HEK293 (cell line): ENCODE data around the gene IFNG.

Experiments used
- CTCF ChIA-PET: fragments of 350-600 bp; formaldehyde crosslinking; extraction: SDS; loops from one replicate; lab custom pipeline; 2021; ENCODE audit warnings: antibody characterized with exemption; lab: Yijun Ruan, JAX
- POLR2A ChIA-PET: fragments of 300-600 bp; formaldehyde crosslinking; extraction: SDS; loops from one replicate; lab custom pipeline; 2020; ENCODE audit warnings: antibody characterized with exemption, inconsistent platforms; lab: Yijun Ruan, JAX
- H3K27ac ChIP-seq: fragments of 200-500 bp; sonication (Bioruptor generic); 2 replicates; pipeline ENCODE4 v1.5.1; 2014; ENCODE audit warnings: low read depth, low read length, control low read depth, inconsistent platforms; ENCODE audit errors: extremely low read depth
- H3K36me3 ChIP-seq, 2 experiments: fragments of 200-500 bp in 1 of 2; sonication (Bioruptor generic) in 1 of 2; 1 replicate in 1 of 2; 2 replicates in 1 of 2; pipeline ENCODE4 v1.5.1; 2014 to 2017; ENCODE audit warnings: inconsistent platforms in 2 of 2, low read length in 2 of 2; ENCODE audit not compliant: control insufficient read depth in 2 of 2, insufficient read depth in 1 of 2
- H3K4me1 ChIP-seq: fragments of 200-500 bp; sonication (Bioruptor generic); 2 replicates; pipeline ENCODE4 v1.5.1; 2014; ENCODE audit warnings: mild to moderate bottlenecking, low read length, inconsistent platforms; ENCODE audit not compliant: control insufficient read depth, insufficient read depth
- H3K4me3 ChIP-seq: 2 replicates; pipeline ENCODE4 v1.5.1; 2011; ENCODE audit warnings: low read depth, mild to moderate bottlenecking, control low read depth, low read length, moderate library complexity
- H3K9me3 ChIP-seq: fragments of 200-500 bp; sonication (Bioruptor generic); 2 replicates; pipeline ENCODE4 v1.5.1; 2014; ENCODE audit warnings: low read depth, low read length, inconsistent platforms; ENCODE audit not compliant: control insufficient read depth, insufficient read depth
- HOXA7 ChIP-seq: sonication (generic); formaldehyde crosslinking; IDR thresholded peaks from 2 replicates; pipeline ENCODE4 v1.8.1; 2022; ENCODE audit warnings: missing genetic modification reagents, borderline replicate concordance
- IKZF3 ChIP-seq: fragments of 450-650 bp; IDR thresholded peaks from 2 replicates; pipeline ENCODE4 v1.5.0; 2018; ENCODE audit warnings: missing biosample characterization, mild to moderate bottlenecking, missing genetic modification characterization, moderate library complexity
- OVOL3 ChIP-seq: fragments of 450-650 bp; formaldehyde crosslinking; IDR thresholded peaks from 2 replicates; pipeline ENCODE4 v1.5.1; 2016; ENCODE audit warnings: missing biosample characterization, missing genetic modification characterization
- PRDM1 ChIP-seq: fragments of 450-650 bp; formaldehyde crosslinking; IDR thresholded peaks from 2 replicates; pipeline ENCODE4; 2016; ENCODE audit warnings: missing biosample characterization, missing genetic modification characterization
- SP2 ChIP-seq: fragments of 450-650 bp; formaldehyde crosslinking; IDR thresholded peaks from 2 replicates; pipeline ENCODE4 v1.5.1; 2016; ENCODE audit warnings: missing biosample characterization, missing genetic modification characterization
- TCF7L2 ChIP-seq: IDR thresholded peaks from 2 replicates; pipeline ENCODE4 v1.6.1; 2011; ENCODE audit warnings: low read depth, mild to moderate bottlenecking, inconsistent platforms, low read length, moderate library complexity, borderline replicate concordance
- YY2 ChIP-seq: fragments of 450-650 bp; formaldehyde crosslinking; IDR thresholded peaks from 2 replicates; pipeline ENCODE4 v1.5.1; 2016; ENCODE audit warnings: missing biosample characterization, missing genetic modification characterization
- ZFHX2 ChIP-seq: fragments of 450-650 bp; formaldehyde crosslinking; conservative IDR thresholded peaks from 2 replicates; pipeline ENCODE4 v1.5.1; 2016; ENCODE audit warnings: missing biosample characterization, missing genetic modification characterization
- ZNF140 ChIP-seq: fragments of 450-650 bp; formaldehyde crosslinking; IDR thresholded peaks from 2 replicates; pipeline ENCODE4 v1.5.1; 2016; ENCODE audit warnings: missing biosample characterization, missing genetic modification characterization
- ZNF157 ChIP-seq: fragments of 450-650 bp; formaldehyde crosslinking; IDR thresholded peaks from 2 replicates; pipeline ENCODE4 v1.5.1; 2016; ENCODE audit warnings: missing biosample characterization, missing genetic modification characterization
- ZNF501 ChIP-seq: fragments of 450-650 bp; formaldehyde crosslinking; IDR thresholded peaks from 2 replicates; pipeline ENCODE4 v1.5.1; 2016; ENCODE audit warnings: missing biosample characterization, missing genetic modification characterization
- ZNF558 ChIP-seq: fragments of 450-650 bp; formaldehyde crosslinking; IDR thresholded peaks from 2 replicates; pipeline ENCODE4 v1.5.1; 2016; ENCODE audit warnings: missing biosample characterization, missing genetic modification characterization
- ZNF571 ChIP-seq: fragments of 450-650 bp; formaldehyde crosslinking; IDR thresholded peaks from 2 replicates; pipeline ENCODE4 v1.5.0; 2017; ENCODE audit warnings: missing biosample characterization, missing genetic modification characterization
- ZNF596 ChIP-seq: fragments of 450-650 bp; IDR thresholded peaks from 2 replicates; pipeline ENCODE4 v1.5.0; 2018; ENCODE audit warnings: missing biosample characterization, mild to moderate bottlenecking, missing genetic modification characterization, moderate library complexity
- ZNF610 ChIP-seq: fragments of 450-650 bp; formaldehyde crosslinking; IDR thresholded peaks from 2 replicates; pipeline ENCODE4 v1.5.1; 2016; ENCODE audit warnings: missing biosample characterization, missing genetic modification characterization, borderline replicate concordance
- ZNF623 ChIP-seq: fragments of 450-650 bp; formaldehyde crosslinking; IDR thresholded peaks from 2 replicates; pipeline ENCODE4 v1.5.1; 2016; ENCODE audit warnings: missing biosample characterization, missing genetic modification characterization
- ZNF701 ChIP-seq: fragments of 450-650 bp; formaldehyde crosslinking; IDR thresholded peaks from 2 replicates; pipeline ENCODE4 v1.5.1; 2016; ENCODE audit warnings: missing biosample characterization, missing genetic modification characterization
- ZNF785 ChIP-seq: fragments of 450-650 bp; formaldehyde crosslinking; IDR thresholded peaks from 2 replicates; pipeline ENCODE4 v1.5.1; 2016; ENCODE audit warnings: missing biosample characterization, missing genetic modification characterization
- ZNF791 ChIP-seq: fragments of 450-650 bp; formaldehyde crosslinking; IDR thresholded peaks from 2 replicates; pipeline ENCODE4 v1.5.1; 2016; ENCODE audit warnings: missing biosample characterization, missing genetic modification characterization
- TF ChIP-seq, protein P1 (sequence below): fragments of 450-650 bp; formaldehyde crosslinking; IDR thresholded peaks from 2 replicates; pipeline ENCODE4 v1.5.1; 2016; ENCODE audit warnings: missing biosample characterization, missing genetic modification characterization
- TF ChIP-seq, protein P2 (sequence below): fragments of 450-650 bp; formaldehyde crosslinking; IDR thresholded peaks from 2 replicates; pipeline ENCODE4 v1.5.1; 2016; ENCODE audit warnings: missing biosample characterization, missing genetic modification characterization
- TF ChIP-seq, protein P3 (sequence below): sonication (generic); formaldehyde crosslinking; IDR thresholded peaks from 2 replicates; pipeline ENCODE4 v1.8.1; 2022; ENCODE audit warnings: mild to moderate bottlenecking, moderate library complexity, missing genetic modification reagents
- TF ChIP-seq, protein P4 (sequence below): fragments of 450-650 bp; formaldehyde crosslinking; IDR thresholded peaks from 2 replicates; pipeline ENCODE4; 2016; ENCODE audit warnings: missing biosample characterization, missing genetic modification characterization
- TF ChIP-seq, protein P5 (sequence below): fragments of 450-650 bp; formaldehyde crosslinking; IDR thresholded peaks from 2 replicates; pipeline ENCODE4 v1.5.1; 2016; ENCODE audit warnings: missing biosample characterization, missing genetic modification characterization
- TF ChIP-seq, protein P6 (sequence below): fragments of 450-650 bp; formaldehyde crosslinking; IDR thresholded peaks from 2 replicates; pipeline ENCODE4 v1.5.1; 2016; ENCODE audit warnings: missing biosample characterization, missing genetic modification characterization

The IFNG gene

DNA sequence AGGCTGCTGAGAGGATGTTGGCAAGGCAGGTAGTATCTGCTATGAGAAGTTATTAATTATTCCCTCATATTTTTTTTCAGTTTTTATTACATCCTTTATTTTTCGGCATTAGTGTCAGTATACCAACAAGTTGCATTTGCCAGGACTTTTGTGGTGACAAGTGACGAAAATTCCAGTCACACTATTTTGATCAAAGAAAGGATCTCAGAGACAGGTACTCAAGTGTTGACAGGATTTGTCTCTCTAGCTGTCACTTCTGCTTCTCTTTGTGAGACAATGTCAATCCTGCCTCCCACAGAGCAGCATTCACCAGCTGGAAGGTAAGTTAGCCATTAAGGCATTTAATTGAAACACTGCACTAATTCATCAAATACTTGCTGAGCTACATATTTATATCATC, 18.0 kb upstream of the IFNG start:
- H3K4me1 ChIP-seq: no peaks in the 10 kb centered on the region
- TF ChIP-seq, protein P1, sequence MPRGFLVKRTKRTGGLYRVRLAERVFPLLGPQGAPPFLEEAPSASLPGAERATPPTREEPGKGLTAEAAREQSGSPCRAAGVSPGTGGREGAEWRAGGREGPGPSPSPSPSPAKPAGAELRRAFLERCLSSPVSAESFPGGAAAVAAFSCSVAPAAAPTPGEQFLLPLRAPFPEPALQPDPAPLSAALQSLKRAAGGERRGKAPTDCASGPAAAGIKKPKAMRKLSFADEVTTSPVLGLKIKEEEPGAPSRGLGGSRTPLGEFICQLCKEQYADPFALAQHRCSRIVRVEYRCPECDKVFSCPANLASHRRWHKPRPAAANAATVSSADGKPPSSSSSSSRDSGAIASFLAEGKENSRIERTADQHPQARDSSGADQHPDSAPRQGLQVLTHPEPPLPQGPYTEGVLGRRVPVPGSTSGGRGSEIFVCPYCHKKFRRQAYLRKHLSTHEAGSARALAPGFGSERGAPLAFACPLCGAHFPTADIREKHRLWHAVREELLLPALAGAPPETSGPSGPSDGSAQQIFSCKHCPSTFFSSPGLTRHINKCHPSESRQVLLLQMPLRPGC (tag by site-specific recombination): no peak
- TF ChIP-seq TCF7L2: no peak
- TF ChIP-seq ZNF785 (tag by site-specific recombination): no peak
- TF ChIP-seq, all 188 proteins: peak for 0
- no peaks in the 10 kb centered on the region for H3K36me3 ChIP-seq
- H3K9me3 ChIP-seq: no peaks in the 10 kb centered on the region
- no peak overlapping the region for H3K27ac ChIP-seq
- CTCF ChIA-PET: interaction anchor here (0.6 to 1.4 kb wide), 2 partner anchors 10 to 19 kb away, joined by 3 to 7 read pairs; no protein-coding TSS in a partner anchor
- POLR2A ChIA-PET: no interaction called here
- no peak overlapping the region for H3K4me3 ChIP-seq

DNA sequence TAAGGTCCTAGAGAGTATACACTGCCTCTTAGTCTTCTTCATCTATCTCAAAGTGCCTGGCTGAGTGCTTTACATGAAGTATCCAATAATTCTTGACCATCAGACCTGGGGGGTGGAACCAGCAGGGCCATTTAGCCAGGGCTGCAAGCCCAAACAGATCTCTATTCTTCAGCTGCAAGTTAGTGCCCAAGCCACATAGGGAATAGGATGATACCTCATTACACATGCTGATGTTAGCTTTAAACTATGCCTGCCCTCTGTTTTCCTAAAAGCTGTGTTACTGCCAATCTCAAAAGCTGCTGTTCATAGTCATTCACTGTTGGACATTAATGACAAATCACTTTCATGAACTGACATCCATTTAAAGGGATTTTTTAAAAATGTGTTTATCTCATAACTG, 16.7 kb upstream of the IFNG start:
- Histone ChIP-seq H3K4me3 (no peak overlapping the region), H3K27ac (no peak overlapping the region), H3K36me3 (no peaks in the 10 kb centered on the region), H3K4me1 (no peaks in the 10 kb centered on the region), H3K9me3 (no peaks in the 10 kb centered on the region)
- POLR2A ChIA-PET: no interaction called here
- TF ChIP-seq ZNF596: no peak
- TF ChIP-seq ZNF623: no peak
- no peak for TF ChIP-seq IKZF3
- TF ChIP-seq, protein P2, sequence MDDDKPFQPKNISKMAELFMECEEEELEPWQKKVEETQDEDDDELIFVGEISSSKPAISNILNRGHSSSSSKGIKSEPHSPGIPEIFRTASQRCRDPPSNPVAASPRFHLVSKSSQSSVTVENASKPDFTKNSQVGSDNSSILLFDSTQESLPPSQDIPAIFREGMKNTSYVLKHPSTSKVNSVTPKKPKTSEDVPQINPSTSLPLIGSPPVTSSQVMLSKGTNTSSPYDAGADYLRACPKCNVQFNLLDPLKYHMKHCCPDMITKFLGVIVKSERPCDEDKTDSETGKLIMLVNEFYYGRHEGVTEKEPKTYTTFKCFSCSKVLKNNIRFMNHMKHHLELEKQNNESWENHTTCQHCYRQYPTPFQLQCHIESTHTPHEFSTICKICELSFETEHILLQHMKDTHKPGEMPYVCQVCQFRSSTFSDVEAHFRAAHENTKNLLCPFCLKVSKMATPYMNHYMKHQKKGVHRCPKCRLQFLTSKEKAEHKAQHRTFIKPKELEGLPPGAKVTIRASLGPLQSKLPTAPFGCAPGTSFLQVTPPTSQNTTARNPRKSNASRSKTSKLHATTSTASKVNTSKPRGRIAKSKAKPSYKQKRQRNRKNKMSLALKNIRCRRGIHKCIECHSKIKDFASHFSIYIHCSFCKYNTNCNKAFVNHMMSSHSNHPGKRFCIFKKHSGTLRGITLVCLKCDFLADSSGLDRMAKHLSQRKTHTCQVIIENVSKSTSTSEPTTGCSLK (tag by site-specific recombination): no peak
- no peak for TF ChIP-seq PRDM1 (tag by site-specific recombination)
- no peak for TF ChIP-seq OVOL3 (tag by site-specific recombination)
- TF ChIP-seq ZNF701 (tag by site-specific recombination): no peak
- no peak for TF ChIP-seq ZNF610
- no peak for TF ChIP-seq ZNF140
- CTCF ChIA-PET: interaction anchor here (0.5 to 1.4 kb wide), 2 partner anchors 18 to 167 kb away, joined by 4 to 7 read pairs; no protein-coding TSS in a partner anchor

DNA sequence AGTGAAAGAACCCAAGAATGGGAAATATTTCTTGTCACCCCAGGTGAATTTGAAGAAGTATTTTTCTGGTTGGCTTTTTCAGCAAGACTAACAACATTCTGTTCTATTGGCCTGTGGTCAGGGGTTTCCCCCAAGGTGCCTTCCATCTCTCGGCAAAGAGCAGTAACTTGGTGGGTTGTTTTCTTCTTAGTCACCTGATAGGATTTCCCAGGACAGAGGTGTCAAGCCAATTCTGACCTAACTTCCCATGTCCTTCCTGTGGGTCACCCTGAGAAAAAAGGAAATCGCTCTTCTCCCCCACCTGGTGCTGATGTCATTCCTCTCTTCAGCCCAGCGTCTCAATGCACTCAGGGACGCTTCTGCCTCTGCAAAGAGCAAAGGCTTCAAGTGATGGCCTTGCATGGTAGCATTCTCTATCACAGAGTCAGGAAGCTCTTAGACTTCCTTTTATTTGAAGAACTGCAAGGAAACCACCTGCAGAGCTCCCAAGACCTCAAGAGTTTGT, 16.1 kb upstream of the IFNG start:
- CTCF ChIA-PET: interaction anchor here (0.5 kb wide), 1 partner anchor 168 kb away, joined by 4 read pairs; no protein-coding TSS in a partner anchor
- TF ChIP-seq, protein P3, sequence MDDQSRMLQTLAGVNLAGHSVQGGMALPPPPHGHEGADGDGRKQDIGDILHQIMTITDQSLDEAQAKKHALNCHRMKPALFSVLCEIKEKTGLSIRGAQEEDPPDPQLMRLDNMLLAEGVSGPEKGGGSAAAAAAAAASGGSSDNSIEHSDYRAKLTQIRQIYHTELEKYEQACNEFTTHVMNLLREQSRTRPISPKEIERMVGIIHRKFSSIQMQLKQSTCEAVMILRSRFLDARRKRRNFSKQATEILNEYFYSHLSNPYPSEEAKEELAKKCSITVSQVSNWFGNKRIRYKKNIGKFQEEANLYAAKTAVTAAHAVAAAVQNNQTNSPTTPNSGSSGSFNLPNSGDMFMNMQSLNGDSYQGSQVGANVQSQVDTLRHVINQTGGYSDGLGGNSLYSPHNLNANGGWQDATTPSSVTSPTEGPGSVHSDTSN (CRISPR knock-in tag): no peak
- TF ChIP-seq ZFHX2 (tag by site-specific recombination): no peak
- TF ChIP-seq ZNF571 (tag by site-specific recombination): no peak
- TF ChIP-seq, protein P4, sequence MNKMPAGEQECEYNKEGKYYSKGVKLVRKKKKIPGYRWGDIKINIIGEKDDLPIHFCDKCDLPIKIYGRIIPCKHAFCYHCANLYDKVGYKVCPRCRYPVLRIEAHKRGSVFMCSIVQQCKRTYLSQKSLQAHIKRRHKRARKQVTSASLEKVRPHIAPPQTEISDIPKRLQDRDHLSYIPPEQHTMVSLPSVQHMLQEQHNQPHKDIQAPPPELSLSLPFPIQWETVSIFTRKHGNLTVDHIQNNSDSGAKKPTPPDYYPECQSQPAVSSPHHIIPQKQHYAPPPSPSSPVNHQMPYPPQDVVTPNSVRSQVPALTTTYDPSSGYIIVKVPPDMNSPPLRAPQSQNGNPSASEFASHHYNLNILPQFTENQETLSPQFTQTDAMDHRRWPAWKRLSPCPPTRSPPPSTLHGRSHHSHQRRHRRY: no peak
- TF ChIP-seq YY2 (tag by site-specific recombination): no peak
- TF ChIP-seq ZNF157 (tag by site-specific recombination): no peak
- TF ChIP-seq ZNF701 (tag by site-specific recombination): no peak
- no peak for TF ChIP-seq ZNF501 (tag by site-specific recombination)
- no peak for TF ChIP-seq ZNF791
- TF ChIP-seq, protein P5, sequence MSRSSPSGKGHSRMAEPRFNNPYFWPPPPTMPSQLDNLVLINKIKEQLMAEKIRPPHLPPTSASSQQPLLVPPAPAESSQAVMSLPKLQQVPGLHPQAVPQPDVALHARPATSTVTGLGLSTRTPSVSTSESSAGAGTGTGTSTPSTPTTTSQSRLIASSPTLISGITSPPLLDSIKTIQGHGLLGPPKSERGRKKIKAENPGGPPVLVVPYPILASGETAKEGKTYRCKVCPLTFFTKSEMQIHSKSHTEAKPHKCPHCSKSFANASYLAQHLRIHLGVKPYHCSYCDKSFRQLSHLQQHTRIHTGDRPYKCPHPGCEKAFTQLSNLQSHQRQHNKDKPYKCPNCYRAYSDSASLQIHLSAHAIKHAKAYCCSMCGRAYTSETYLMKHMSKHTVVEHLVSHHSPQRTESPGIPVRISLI: no peak
- TF ChIP-seq SP2 (tag by site-specific recombination): no peak
- TF ChIP-seq ZNF558: no peak
- TF ChIP-seq, protein P6, sequence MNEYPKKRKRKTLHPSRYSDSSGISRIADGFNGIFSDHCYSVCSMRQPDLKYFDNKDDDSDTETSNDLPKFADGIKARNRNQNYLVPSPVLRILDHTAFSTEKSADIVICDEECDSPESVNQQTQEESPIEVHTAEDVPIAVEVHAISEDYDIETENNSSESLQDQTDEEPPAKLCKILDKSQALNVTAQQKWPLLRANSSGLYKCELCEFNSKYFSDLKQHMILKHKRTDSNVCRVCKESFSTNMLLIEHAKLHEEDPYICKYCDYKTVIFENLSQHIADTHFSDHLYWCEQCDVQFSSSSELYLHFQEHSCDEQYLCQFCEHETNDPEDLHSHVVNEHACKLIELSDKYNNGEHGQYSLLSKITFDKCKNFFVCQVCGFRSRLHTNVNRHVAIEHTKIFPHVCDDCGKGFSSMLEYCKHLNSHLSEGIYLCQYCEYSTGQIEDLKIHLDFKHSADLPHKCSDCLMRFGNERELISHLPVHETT: no peak
- no peak for TF ChIP-seq HOXA7 (CRISPR knock-in tag)
- no peak for TF ChIP-seq ZNF596

More for the DNA sequence above, 16.1 kb upstream of the IFNG start:
- no peaks in the 10 kb centered on the region for H3K9me3 ChIP-seq
- no peak overlapping the region for H3K27ac ChIP-seq
- H3K36me3 ChIP-seq: no peaks in the 10 kb centered on the region
- H3K4me3 ChIP-seq: no peak overlapping the region
- H3K4me1 ChIP-seq: no peaks in the 10 kb centered on the region
- POLR2A ChIA-PET: no interaction called here
